ENCODE results near the gene B4GALNT4. TPM values are rescaled to one million over a fixed set of nuclear protein-coding genes. Genes with fewer than 3 reads are reported as not detected.
"Not testable (repeated sequence)": the region's sequence is repeated elsewhere in the genome, so short reads cannot be mapped to it uniquely, and the experiment has no call there.

The B4GALNT4 gene
- total RNA-seq, 1 donor from 2014 or later, result 294 TPM

GRCh38 chr11:326592-326841, 42.8 kb upstream of the B4GALNT4 start:
- Mint-ChIP-seq H3K27ac (no peak overlapping the region), H3K4me3 (ENCODE audit: low read depth) (no peak overlapping the region), H3K9me3 (ENCODE audit: low read depth) (no peaks in the 10 kb centered on the region), H3K36me3 (ENCODE audit: insufficient read depth) (no peaks in the 10 kb centered on the region), H3K27me3 (peaks cover 3% of the 10 kb centered on the region), H3K4me1 (ENCODE audit: low read depth) (peaks cover 10% of the 10 kb centered on the region)
- no peak for DNase-seq (ENCODE audit: low spot score, unreplicated experiment)
- no peak for TF ChIP-seq CTCF (IDR thresholded peaks at IDR 0.05; ENCODE audit: unreplicated experiment)

- no peak for TF ChIP-seq CTCF (IDR thresholded peaks at IDR 0.05; ENCODE audit: unreplicated experiment)
- DNase-seq (ENCODE audit: low spot score, unreplicated experiment), result no peak
- Mint-ChIP-seq H3K4me3 (ENCODE audit: low read depth) (no peak overlapping the region), H3K27me3 (peaks cover 3% of the 10 kb centered on the region), H3K36me3 (ENCODE audit: insufficient read depth) (no peaks in the 10 kb centered on the region), H3K27ac (no peak overlapping the region), H3K9me3 (ENCODE audit: low read depth) (no peaks in the 10 kb centered on the region), H3K4me1 (ENCODE audit: low read depth) (peaks cover 10% of the 10 kb centered on the region)
Measured at GRCh38 chr11:326842-327580, 42.3 kb upstream of the B4GALNT4 start.

- no peaks in the 10 kb centered on the region for H3K9me3 Mint-ChIP-seq (ENCODE audit: low read depth)
- no peak overlapping the region for H3K27ac Mint-ChIP-seq
- TF ChIP-seq CTCF (IDR thresholded peaks at IDR 0.05; ENCODE audit: unreplicated experiment), result no peak
- H3K4me3 Mint-ChIP-seq (ENCODE audit: low read depth), result no peak overlapping the region
- peaks cover 10% of the 10 kb centered on the region for H3K4me1 Mint-ChIP-seq (ENCODE audit: low read depth)
- DNase-seq (ENCODE audit: low spot score, unreplicated experiment), result no peak
- peaks cover 3% of the 10 kb centered on the region for H3K27me3 Mint-ChIP-seq
- H3K36me3 Mint-ChIP-seq (ENCODE audit: insufficient read depth), result no peaks in the 10 kb centered on the region
Measured at GRCh38 chr11:327581-327923, 41.7 kb upstream of the B4GALNT4 start.

GRCh38 chr11:328012-328411, 41.3 kb upstream of the B4GALNT4 start:
- no peak for DNase-seq (ENCODE audit: low spot score, unreplicated experiment)
- H3K4me1 Mint-ChIP-seq (ENCODE audit: low read depth), result peaks cover 10% of the 10 kb centered on the region
- H3K4me3 Mint-ChIP-seq (ENCODE audit: low read depth), result no peak overlapping the region
- H3K27me3 Mint-ChIP-seq, result peaks cover 3% of the 10 kb centered on the region
- no peak overlapping the region for H3K27ac Mint-ChIP-seq
- no peak for TF ChIP-seq CTCF (IDR thresholded peaks at IDR 0.05; ENCODE audit: unreplicated experiment)
- no peaks in the 10 kb centered on the region for H3K9me3 Mint-ChIP-seq (ENCODE audit: low read depth)
- H3K36me3 Mint-ChIP-seq (ENCODE audit: insufficient read depth), result no peaks in the 10 kb centered on the region

- H3K4me1 Mint-ChIP-seq (ENCODE audit: low read depth), result peaks cover 11% of the 10 kb centered on the region
- not testable (repeated sequence) for H3K9me3 Mint-ChIP-seq (ENCODE audit: low read depth); H3K27ac Mint-ChIP-seq; DNase-seq (ENCODE audit: low spot score, unreplicated experiment); H3K4me3 Mint-ChIP-seq (ENCODE audit: low read depth); H3K27me3 Mint-ChIP-seq; H3K36me3 Mint-ChIP-seq (ENCODE audit: insufficient read depth)
Measured at GRCh38 chr11:328516-329100, 40.7 kb upstream of the B4GALNT4 start.

- no peak for TF ChIP-seq CTCF (IDR thresholded peaks at IDR 0.05; ENCODE audit: unreplicated experiment)
- no peak for DNase-seq (ENCODE audit: low spot score, unreplicated experiment)
- H3K36me3 Mint-ChIP-seq (ENCODE audit: insufficient read depth), result no peaks in the 10 kb centered on the region
- H3K27me3 Mint-ChIP-seq, result peaks cover 3% of the 10 kb centered on the region
- no peak overlapping the region for H3K4me3 Mint-ChIP-seq (ENCODE audit: low read depth)
- H3K27ac Mint-ChIP-seq, result no peak overlapping the region
- H3K9me3 Mint-ChIP-seq (ENCODE audit: low read depth), result no peaks in the 10 kb centered on the region
- peaks cover 18% of the 10 kb centered on the region for H3K4me1 Mint-ChIP-seq (ENCODE audit: low read depth)
Measured at GRCh38 chr11:329886-330253, 39.4 kb upstream of the B4GALNT4 start.

Data from progenitor cell of endocrine pancreas (in vitro differentiated cells).